ENCODE data around the gene OXCT1.

GRCh38 chr5:41871852-41872251 lies 1.6 kb upstream of the OXCT1 start:
- TF ChIP-seq, protein P1, sequence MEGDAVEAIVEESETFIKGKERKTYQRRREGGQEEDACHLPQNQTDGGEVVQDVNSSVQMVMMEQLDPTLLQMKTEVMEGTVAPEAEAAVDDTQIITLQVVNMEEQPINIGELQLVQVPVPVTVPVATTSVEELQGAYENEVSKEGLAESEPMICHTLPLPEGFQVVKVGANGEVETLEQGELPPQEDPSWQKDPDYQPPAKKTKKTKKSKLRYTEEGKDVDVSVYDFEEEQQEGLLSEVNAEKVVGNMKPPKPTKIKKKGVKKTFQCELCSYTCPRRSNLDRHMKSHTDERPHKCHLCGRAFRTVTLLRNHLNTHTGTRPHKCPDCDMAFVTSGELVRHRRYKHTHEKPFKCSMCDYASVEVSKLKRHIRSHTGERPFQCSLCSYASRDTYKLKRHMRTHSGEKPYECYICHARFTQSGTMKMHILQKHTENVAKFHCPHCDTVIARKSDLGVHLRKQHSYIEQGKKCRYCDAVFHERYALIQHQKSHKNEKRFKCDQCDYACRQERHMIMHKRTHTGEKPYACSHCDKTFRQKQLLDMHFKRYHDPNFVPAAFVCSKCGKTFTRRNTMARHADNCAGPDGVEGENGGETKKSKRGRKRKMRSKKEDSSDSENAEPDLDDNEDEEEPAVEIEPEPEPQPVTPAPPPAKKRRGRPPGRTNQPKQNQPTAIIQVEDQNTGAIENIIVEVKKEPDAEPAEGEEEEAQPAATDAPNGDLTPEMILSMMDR (conservative IDR thresholded peaks at IDR 0.05), result no peak
- no peak for TF ChIP-seq ZFX (IDR thresholded peaks at IDR 0.05)
